Ureter (tissue), 1 donor: ENCODE results near the gene SNX21. TPM values are rescaled to one million over a fixed set of nuclear protein-coding genes. Genes with fewer than 3 reads are reported as not detected.
"Not testable (repeated sequence)": the region's sequence is repeated elsewhere in the genome, so short reads cannot be mapped to it uniquely, and the experiment has no call there.

Source experiments
- DNase-seq: peaks from one replicate; pipeline ENCODE4 v3.0.0-alpha.2; 2020; ENCODE audit warnings: low spot score
- total RNA-seq: library from RNA; stranded (reverse); gene quantifications from one replicate; pipeline ENCODE4 v1.2.4, GENCODE V29; 2023
- donor health status: DM: yes; HTN: yes; CAD: no.

Gene SNX21, protein sequence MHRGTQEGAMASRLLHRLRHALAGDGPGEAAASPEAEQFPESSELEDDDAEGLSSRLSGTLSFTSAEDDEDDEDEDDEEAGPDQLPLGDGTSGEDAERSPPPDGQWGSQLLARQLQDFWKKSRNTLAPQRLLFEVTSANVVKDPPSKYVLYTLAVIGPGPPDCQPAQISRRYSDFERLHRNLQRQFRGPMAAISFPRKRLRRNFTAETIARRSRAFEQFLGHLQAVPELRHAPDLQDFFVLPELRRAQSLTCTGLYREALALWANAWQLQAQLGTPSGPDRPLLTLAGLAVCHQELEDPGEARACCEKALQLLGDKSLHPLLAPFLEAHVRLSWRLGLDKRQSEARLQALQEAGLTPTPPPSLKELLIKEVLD
- total RNA-seq, result 31.4 TPM

DNA sequence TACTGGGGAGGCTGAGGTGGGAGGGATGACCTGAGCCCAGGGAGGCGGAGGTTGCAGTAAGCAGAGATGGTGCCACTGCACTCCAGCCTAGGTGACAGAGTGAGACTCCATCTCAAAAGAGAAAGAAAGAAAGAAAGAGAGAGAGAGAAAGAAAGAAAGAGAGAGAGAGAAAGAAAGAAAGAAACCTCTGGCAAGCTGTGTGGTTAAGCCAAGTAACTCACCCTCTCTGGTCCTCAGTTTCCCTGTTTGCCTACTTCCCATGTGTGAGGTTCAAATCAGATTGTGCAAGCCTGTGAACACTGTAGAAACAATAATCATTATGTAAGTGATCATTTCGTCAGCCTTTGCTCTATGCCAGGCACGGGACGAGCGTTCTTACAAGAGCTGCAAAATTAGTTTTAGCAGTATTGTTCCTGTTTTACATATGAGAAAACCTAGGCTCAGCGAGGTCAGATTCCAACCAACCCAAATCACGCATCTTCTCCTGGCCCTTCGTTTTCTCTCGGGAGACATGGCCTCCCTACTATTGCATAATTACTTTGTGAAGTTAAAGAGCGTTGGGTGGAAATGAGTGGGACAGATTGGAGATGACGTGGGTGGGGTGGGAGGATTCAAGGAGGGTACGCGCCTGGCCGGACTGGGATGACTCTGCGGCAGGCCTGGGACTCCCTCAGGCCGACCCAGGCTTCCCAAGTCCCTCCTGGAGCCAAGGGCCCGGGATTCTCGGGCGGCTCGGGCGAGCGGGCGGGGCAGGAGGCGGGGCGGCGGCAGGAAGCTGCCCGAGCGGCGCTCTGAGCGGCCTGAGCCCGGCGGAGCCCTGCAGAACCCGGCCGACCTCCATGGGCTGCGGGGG is at the start of gene SNX21:
Gene SNX21 (plus strand): TSS at position 770 of the 853 bp plus-strand sequence. CDS start 121 bp downstream, outside the sequence.
- peak; percentile 83 for DNase-seq

DNA sequence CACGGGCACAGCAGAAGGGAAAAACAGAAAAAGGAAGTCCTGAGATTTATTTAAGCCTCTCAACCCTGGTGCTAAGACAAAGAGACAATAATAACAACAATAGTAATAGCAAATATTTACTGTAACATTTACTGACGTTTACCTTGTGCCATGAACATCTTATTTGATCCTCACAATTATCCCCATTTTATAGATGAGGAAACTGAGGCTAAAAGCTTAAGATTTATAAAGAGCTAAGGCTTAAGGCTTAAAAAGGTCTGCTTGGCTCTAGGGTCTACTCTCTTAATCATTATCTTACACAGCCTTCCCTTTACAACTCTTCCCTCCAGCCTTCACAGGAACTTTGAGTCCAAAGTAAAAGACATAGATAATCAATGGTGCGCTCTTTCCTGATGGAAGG is 45.2 kb upstream of the SNX21 start:
- no peak for DNase-seq

DNA sequence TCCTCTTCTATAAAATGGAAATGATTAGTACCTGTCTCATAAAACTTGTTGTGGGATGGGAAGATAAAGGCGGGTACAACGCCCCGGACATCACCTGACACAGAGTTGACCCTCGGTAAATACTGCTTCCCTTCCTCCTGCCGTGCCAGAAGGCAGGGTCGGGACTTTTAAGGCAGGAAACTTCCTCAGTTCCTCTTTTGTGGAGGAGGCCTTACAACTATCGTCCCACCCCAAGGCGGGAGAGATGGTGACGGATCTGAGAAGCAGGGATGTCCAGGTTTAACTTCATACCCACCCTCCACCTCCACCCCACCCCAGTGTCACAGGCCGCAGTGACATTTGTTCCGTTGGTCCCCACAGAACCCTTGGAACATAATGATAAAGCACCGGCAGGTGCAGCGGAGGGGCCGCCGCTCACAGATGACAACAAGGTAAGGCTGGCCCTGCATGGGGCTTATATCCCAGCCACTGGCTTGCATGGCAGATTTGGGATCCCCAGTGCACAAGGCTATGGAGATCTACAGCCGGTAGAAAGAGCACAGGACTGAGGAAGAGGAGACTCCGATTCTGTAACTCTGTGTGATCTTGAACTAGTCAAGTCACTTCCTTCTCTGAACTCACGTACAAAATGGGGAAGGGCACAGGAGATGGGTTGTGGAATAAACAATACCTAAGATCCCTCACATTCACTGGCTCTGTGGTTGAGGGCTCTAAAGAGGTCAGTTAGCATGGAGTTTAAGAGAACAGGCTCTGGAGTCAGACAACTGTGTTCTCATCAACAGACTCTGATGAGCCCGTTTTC is 41.1 kb upstream of the SNX21 start:
- no peak for DNase-seq

DNA sequence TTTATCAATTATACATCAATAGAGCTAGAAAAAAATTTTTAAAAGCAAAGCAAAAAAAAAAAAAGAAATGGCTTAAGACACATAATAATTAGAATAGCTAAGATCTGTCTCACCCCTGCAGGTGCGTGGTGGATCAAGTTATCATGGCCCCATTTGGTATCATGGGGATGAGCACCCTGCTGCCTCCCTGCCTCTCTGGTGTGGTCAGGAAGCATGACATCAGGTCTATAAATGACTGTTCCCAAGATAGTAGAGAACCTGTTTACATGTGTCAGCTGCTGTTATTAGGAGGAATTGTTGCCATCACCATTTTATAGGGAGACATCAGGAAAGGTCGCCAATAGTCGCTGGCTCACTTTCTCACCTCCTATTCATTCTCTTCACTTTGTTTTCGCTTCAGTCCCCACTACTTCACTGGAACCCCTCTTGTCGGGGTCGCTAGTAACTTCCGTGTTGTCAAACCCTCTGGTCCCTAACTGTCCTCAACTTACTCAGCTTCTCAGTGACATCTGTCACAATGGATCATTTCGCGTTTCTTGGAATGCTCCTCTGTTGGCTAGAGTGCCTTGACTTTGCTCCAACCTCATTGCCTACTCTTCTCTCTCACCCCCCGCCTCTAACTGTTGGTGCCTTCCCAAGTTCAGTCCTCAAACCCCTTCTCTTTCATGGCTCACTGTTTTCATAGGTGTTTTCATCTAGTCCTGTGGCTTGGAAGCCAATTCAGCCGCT is 37.1 kb upstream of the SNX21 start:
- no peak for DNase-seq

DNA sequence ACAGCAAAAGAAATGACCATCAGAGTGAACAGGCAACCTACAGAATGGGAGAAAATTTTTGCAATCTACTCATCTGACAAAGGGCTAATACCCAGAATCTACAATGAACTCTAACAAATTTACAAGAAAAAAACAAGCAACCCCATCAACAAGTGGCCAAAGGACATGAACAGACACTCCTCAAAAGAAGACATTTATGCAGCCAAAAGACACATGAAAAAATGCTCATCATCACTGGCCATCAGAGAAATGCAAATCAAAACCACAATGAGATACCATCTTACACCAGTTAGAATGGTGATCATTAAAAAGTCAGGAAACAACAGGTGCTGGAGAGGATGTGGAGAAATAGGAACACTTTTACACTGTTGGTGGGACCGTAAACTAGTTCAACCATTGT is 36.1 kb upstream of the SNX21 start:
- not testable (repeated sequence) for DNase-seq

DNA sequence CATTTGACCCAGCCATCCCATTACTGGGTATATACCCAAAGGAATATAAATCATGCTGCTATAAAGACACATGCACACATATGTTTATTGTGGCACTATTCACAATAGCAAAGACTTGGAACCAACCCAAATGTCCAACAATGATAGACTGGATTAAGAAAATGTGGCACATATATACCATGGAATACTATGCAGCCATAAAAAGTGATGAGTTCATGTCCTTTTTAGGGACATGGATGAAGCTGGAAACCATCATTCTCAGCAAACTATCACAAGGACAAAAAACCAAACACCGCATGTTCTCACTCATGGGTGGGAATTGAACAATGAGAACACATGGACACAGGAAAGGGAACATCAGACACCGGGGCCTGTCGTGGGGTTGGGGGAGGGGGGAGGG is 35.6 kb upstream of the SNX21 start:
- not testable (repeated sequence) for DNase-seq

DNA sequence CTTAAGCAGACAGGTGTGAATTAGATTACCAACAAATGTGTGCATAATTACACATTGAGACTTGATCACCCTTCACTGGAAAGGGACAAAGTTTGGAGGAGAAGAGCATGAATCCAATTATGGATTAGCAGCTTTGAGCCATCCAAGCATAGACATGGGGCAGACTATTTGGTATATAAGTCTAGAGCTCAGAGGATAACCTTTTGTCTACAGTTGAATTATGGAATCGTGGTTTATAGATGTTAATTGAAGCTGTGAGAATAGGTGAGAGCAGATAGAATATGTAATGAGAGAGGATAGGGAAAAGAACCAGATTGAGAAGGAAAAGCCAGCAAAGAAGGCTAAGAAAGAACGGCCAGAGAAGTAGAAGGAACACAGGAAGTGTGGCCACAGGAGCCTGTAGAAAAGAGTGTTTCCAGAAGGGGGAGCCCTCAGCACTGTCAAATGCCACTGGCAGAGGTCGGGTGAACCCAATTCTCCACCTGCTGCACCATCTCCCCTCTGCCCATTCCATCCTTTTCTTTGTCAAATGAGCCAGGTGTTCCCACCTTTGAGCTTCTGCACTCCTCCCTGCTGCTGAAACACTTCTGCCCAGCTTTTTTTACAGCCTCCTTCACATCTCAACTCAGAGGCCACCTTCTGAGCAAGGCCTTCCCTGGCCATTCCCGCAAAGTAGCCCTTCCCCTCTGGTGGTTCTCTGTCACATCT is 34.5 kb upstream of the SNX21 start:
- no peak for DNase-seq

DNA sequence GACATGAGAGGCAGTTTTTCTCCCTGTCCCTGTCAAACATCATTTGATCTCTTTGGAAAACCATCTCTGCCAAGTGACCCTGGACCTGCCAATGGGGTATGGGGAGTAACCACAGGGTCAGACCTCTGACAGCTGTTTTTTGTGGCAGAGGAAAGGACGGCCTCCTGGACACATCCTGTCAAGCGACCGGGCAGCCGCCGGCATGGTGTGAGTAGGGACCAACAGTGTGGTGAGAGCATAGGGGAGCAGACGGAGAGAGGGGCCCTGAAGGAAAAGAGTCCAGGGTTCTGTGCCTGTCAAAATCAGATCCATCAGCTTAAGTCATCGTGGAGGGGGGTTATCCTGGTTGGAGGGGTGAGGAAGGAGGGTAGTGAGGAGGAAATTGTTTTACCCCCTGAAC is 31.7 kb upstream of the SNX21 start:
- no peak for DNase-seq

DNA sequence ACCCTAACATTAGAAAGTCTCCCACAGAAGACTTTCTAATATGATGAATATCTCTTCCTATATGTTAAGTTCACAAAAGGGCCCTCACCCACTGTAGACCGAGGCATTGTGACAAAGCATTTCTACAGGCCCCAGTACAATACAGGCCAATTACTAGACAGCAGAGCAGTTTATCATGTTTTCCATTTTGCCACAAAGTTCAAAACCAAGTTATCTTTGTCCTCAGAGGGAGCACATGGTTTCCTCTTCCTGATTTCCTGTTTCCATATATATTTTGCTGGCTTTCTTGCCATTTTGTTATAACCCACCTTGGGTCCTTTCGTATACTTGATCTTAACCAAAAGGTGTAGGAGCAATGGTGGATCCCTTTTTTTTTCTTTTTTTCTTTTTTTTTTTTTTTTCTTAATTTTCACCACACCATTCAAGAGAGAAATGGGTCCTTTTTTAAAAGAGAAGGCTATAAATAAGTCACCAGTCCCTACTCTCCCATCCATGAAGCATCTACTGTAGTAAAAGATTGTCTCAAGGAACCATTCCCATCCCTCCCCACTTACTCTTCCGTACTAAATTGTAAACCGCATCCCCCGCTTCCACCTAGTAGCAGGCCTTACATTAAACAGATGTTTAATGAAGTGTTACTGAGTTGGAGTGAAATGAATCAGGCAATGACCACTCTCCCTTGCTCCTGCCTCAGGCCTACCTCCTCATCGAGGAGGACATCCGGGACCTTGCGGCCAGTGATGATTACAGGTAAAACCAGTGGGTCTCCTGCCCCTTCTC is 23.2 kb upstream of the SNX21 start:
- DNase-seq, result no peak

DNA sequence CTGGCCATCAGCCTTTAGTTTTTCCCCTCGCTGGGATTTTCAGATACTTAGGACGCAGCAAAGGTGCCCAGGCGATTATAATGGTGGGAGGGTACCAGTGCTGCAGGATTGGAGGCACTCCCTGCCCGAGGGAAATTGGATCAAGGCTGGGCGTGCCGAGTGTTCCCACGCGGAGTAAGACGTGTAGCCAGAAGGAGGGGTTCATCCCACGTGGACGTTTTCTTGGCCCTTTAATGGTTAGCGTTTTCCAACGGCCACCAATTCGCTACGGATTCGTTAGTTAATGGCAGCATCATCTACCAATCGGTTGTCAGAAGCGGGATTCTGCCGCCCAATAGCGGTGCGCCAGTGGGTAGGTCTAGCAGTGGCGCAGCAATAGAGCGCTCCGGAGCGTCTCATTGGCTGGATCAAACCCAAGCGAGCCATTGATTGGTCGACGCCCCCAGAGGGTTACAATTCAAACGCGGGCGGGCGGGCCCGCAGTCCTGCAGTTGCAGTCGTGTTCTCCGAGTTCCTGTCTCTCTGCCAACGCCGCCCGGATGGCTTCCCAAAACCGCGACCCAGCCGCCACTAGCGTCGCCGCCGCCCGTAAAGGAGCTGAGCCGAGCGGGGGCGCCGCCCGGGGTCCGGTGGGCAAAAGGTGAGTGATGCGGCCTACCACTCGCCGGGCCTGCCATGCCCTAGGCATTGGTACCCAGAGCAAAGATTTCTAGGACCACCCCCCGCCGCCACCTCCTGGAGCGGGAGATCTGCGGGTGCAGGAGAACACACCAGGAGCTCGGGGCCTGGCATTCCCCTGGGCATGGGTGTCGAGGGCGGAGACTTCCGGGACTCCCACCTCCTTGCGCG is 21.2 kb upstream of the SNX21 start, which contains the start of gene UBE2C:
Gene UBE2C (plus strand): TSS at position 488 of the 849 bp plus-strand sequence. CDS start 52 bp downstream, at position 540.
- DNase-seq, result peak; percentile 98

DNA sequence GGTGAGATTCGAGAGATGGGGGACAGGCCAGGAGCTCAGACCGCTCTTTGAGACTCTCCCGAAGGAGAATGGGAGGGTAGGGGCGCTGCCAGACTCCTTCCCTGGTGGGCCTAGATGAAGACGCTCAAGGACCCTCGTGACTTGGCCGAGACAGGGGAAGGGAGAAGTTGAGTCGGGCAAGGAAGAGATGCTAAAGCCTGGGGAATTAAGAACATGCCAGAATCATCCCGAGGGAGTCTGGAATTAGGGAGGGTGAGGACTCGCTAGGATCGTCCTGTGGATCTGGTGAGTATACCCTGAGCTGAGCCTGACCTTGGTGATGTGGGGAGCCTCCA is 20.6 kb upstream of the SNX21 start:
- DNase-seq, result no peak

DNA sequence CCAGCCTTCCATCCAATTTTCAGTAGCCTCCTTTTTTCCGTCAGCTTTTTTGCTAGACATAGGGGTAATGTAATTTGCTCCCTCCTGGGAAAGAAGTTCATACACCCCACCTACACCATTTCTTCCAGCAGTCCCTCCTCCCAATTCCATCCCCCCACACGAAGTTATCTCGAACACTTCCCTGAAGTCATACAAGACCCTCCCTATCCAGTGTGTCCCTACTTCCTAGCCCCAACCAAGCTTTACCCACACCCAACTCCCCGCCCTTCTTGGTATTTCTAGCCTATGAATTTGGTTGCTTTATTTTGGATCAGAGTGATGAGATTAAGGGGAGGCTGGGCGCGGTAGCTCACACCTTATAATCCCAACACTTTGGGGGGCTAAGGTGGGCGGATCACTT is 20.1 kb upstream of the SNX21 start:
- DNase-seq, result no peak

DNA sequence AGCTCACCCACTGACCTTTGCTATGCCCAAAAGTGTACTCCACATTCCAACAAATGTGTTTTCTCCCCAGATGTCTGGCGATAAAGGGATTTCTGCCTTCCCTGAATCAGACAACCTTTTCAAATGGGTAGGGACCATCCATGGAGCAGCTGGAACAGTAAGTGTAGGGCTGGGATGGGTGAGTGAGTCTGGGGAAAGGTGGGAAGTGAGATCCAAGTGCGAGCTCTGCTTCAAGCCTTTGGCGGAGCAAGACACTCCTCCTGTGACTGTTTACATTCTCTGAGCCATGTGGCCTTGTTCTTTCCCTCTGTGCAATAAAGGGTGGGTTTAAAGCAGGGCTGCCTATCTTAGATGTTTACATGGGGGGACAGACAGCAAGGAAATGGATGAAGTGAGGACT is 19.3 kb upstream of the SNX21 start:
- DNase-seq, result no peak

DNA sequence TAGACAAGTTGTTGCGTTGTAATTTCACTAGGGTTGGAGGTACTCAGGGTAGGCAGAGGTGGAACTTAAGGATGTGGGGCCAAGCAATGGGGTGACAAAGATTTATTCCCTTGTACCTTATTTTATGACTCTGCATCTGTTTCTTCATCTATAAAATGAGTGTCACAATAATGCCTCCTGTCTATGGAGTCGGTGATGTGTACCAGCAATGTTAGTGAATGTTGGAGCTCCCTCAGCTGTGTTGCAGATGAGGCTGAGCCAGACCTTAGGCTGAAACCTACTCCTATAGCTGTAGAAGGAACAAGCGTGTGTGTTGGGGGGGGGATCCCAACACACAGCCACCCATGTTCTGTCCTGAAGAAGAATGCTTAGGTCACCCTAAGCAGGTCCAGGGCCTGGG is 16.6 kb upstream of the SNX21 start:
- DNase-seq, result no peak

DNA sequence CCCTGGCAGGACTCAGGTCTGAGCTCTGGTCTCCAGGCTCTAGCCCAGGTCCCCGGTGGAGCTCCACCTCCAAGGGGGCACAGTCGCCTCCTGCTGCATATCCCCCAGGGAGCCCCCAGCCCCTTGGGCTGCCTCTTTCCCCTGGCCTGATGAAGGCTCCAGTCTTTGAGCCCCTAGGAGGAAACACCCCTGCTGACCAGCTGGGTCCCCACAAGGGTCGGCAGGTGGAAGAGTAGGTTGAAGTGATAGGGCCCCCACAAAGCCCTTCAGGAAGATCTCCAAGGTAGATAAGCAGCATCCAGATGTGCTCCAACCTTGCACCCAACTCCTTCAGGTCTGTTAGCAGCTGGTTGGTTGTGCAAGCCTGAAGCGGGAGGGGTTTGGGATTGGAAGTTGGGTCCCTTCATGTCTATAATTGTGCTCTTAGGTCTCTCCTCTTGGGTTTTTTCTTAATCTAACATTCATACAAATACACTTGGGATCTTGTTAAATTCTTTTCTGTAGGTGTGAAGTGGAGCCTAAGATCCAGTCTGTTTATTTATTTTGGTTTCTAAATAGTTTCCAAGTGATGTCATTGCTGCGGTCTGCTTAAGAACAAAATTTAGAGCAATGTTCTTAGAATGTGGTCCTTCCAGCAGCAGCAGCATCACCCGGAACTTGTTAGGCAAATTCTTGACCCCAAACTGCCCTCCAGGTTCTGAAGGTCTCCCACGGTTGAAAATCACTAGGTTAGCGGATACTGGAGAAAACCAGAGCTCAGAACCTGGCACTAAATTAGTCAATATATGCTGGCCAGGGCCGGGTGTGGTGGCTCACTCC is 16.0 kb upstream of the SNX21 start:
- no peak for DNase-seq

DNA sequence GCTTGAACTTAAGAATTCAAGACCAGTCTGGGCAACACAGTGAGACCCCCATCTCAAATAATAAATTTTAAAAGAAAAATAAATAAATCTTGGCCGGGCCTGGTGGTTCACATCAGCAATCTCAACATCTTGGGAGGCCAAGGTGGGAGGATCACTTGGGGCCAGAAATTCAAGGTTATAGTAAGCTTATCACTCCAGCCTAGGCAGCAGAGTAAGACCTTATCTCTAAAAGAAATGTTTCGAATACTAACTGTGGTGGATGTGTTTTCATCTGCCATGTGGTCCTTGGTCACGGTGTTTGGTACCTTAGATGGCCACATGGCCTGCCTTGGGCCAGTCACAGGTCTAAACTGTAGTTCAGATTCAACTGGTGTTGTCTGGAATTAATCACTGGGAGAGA is 15.4 kb upstream of the SNX21 start:
- DNase-seq, result no peak

DNA sequence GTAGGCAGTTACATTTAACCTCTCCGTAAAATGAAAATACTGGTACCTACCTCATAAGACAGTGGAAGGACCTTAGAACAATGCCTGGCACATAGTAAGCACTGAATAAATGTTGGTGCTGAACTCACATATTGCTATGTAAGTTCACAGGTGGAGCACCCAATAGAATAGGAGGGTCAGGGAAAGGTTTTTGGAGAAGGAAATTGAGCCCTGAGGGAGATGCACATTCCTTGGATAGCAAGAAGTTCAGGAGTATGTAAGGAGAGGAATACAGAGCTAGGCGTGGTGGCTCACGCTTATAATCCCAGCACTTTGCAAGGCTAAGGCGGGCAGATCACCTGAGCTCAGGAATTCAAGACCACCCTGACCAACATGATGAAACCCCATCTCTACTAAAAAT is 14.1 kb upstream of the SNX21 start:
- DNase-seq, result no peak

DNA sequence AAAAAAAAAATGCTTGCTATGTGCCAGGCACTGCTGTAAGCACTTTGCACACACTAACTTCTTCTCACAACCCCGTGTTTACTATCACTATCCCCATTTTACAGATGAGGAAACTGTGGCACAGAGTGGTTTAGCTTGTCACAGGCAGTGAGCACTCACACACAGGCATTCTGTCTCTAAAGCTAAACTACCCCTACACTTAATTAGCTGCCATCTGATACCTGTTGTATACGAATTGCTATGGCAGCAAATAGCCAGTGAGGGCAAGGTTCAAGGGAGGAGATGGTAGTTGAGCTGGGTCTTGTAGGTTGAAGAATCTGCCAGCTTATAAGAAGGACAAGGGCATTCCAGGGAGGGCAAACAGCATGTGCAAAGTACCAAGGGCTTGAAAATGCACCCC is 11.7 kb upstream of the SNX21 start:
- DNase-seq, result no peak
